Measurements from ENCODE around the gene TAF5L.

- no peak for TF ChIP-seq MAX (IDR thresholded peaks at IDR 0.05)
- no peak for TF ChIP-seq REST (IDR thresholded peaks at IDR 0.05; ENCODE audit: low read depth)
- no peak for TF ChIP-seq FOXM1 (IDR thresholded peaks at IDR 0.05; ENCODE audit: borderline replicate concordance, low read depth)
- TF ChIP-seq EP300 (IDR thresholded peaks at IDR 0.05; ENCODE audit: borderline replicate concordance): no peak
- no peak for TF ChIP-seq TAF1 (IDR thresholded peaks at IDR 0.05; ENCODE audit: low read depth)
- TF ChIP-seq TCF12 (IDR thresholded peaks at IDR 0.05; ENCODE audit: low read depth): no peak
- TF ChIP-seq, protein P1, sequence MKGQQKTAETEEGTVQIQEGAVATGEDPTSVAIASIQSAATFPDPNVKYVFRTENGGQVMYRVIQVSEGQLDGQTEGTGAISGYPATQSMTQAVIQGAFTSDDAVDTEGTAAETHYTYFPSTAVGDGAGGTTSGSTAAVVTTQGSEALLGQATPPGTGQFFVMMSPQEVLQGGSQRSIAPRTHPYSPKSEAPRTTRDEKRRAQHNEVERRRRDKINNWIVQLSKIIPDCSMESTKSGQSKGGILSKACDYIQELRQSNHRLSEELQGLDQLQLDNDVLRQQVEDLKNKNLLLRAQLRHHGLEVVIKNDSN (IDR thresholded peaks at IDR 0.05): no peak
- no peak for TF ChIP-seq RAD21 (IDR thresholded peaks at IDR 0.05; ENCODE audit: low read depth)
- TF ChIP-seq CEBPB (IDR thresholded peaks at IDR 0.05): no peak
Observed at GRCh38 chr1:229671310-229671709, 45.4 kb upstream of the TAF5L start.

Data from Ishikawa (cell line).